AG04450 (cell line): ENCODE data around the gene FRMD4B. TPM values are rescaled to one million over a fixed set of nuclear protein-coding genes. Genes with fewer than 3 reads are reported as not detected.
"Not testable (repeated sequence)": the region's sequence is repeated elsewhere in the genome, so short reads cannot be mapped to it uniquely, and the experiment has no call there.

Source experiments
- CTCF ChIA-PET: fragments of 300-600, 350-600 bp; formaldehyde crosslinking; extraction: SDS; loops from one replicate; lab custom pipeline; 2022; ENCODE audit warnings: antibody characterized with exemption, inconsistent platforms; lab: Charles Lee
- POLR2A ChIA-PET: fragments of 350-600 bp; formaldehyde crosslinking; extraction: SDS; loops from one replicate; lab custom pipeline; 2021; ENCODE audit warnings: antibody characterized with exemption, inconsistent platforms; lab: Yijun Ruan, JAX
- DNase-seq: peaks from one replicate; pipeline ENCODE4 v3.0.0-alpha.2; 2011; ENCODE audit warnings: low read depth, low spot score
- H3K27ac ChIP-seq: one replicate; pipeline ENCODE4 v1.5.1; 2012; ENCODE audit warnings: low read depth, low read length, control low read depth
- H3K27me3 ChIP-seq: one replicate; pipeline ENCODE4 v1.6.0; 2012; ENCODE audit warnings: low read length; ENCODE audit not compliant: control insufficient read depth, insufficient read depth
- H3K4me3 ChIP-seq: 2 replicates; pipeline ENCODE4 v1.5.1; 2011; ENCODE audit warnings: mild to moderate bottlenecking, low read depth, low read length, control low read depth
- H3K9me3 ChIP-seq: 2 replicates; pipeline ENCODE4 v1.5.1; 2012; ENCODE audit warnings: low read length; ENCODE audit not compliant: control insufficient read depth, insufficient read depth
- polyA plus RNA-seq: library from polyadenylated mRNA; depleted of rRNA; stranded (reverse); fragments of >200 nt; gene quantifications from 2 replicates; pipeline ENCODE4 v1.2.3, GENCODE V29; 2011
- TF ChIP-seq, protein P1 (sequence below): IDR thresholded peaks from 2 replicates; pipeline ENCODE4 v1.5.1; 2011; ENCODE audit warnings: low read depth, low read length, control low read depth, inconsistent platforms

Gene FRMD4B
- polyA plus RNA-seq, 1 experiment, result 0.09 TPM

GRCh38 chr3:69290006-69290405 lies 95.9 kb downstream of the FRMD4B start:
- TF ChIP-seq, protein P1, sequence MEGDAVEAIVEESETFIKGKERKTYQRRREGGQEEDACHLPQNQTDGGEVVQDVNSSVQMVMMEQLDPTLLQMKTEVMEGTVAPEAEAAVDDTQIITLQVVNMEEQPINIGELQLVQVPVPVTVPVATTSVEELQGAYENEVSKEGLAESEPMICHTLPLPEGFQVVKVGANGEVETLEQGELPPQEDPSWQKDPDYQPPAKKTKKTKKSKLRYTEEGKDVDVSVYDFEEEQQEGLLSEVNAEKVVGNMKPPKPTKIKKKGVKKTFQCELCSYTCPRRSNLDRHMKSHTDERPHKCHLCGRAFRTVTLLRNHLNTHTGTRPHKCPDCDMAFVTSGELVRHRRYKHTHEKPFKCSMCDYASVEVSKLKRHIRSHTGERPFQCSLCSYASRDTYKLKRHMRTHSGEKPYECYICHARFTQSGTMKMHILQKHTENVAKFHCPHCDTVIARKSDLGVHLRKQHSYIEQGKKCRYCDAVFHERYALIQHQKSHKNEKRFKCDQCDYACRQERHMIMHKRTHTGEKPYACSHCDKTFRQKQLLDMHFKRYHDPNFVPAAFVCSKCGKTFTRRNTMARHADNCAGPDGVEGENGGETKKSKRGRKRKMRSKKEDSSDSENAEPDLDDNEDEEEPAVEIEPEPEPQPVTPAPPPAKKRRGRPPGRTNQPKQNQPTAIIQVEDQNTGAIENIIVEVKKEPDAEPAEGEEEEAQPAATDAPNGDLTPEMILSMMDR, result no peak
- Histone ChIP-seq H3K27me3 (peaks cover 5% of the 10 kb centered on the region), H3K9me3 (no peaks in the 10 kb centered on the region), H3K4me3 (no peak overlapping the region), H3K27ac (no peak overlapping the region)
- DNase-seq, result no peak
- ChIA-PET POLR2A (no interaction called here), CTCF (interaction anchor here (1.8 to 2.9 kb wide), 2 partner anchors 16 to 128 kb away, joined by 7 to 19 read pairs; no protein-coding TSS in a partner anchor)

DNA sequence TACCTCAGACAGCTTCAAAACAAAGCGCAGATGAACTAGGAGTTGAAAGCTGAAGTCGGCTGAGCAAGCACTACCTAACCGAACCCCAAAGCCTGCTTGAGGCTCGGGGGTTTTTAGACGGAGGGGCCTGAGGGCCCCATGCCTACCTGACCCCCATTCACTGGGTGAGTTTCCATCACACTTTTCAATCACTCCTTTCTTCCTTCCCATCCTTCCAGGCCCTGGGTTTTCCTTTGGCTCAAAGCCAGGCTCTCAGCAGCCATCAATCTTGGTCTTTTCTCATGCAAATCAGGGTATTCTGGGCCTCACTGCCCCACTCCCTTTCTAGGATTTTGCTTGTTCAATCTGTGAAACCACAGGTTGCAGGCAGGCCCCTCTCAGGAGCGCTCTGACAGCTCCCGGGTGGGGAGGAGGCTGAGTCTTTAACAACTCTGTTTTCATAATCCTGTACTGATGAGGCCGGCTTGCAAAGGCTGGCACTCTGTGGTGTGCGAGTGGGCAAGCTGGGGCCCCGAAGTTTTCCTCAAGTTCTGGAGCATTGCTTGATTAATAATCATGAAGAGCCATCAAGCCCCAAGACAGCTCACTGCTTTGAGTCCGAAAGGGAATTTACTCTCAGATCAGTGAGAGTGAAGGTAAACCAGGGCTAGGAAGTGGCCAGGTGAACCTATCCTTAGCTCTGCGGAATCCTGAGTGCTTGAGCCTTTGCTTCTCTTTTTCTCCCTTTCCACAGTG lies 97.6 kb downstream of the FRMD4B start:
- H3K4me3 ChIP-seq, result no peak overlapping the region
- peaks cover 5% of the 10 kb centered on the region for H3K27me3 ChIP-seq
- H3K27ac ChIP-seq, result no peak overlapping the region
- TF ChIP-seq, protein P1, result no peak
- H3K9me3 ChIP-seq, result no peaks in the 10 kb centered on the region
- DNase-seq, result no peak
- POLR2A ChIA-PET, result no interaction called here
- CTCF ChIA-PET, result interaction anchor here (1.0 to 1.1 kb wide), 2 partner anchors 18 to 56 kb away, joined by 3 to 5 read pairs; no protein-coding TSS in a partner anchor

DNA sequence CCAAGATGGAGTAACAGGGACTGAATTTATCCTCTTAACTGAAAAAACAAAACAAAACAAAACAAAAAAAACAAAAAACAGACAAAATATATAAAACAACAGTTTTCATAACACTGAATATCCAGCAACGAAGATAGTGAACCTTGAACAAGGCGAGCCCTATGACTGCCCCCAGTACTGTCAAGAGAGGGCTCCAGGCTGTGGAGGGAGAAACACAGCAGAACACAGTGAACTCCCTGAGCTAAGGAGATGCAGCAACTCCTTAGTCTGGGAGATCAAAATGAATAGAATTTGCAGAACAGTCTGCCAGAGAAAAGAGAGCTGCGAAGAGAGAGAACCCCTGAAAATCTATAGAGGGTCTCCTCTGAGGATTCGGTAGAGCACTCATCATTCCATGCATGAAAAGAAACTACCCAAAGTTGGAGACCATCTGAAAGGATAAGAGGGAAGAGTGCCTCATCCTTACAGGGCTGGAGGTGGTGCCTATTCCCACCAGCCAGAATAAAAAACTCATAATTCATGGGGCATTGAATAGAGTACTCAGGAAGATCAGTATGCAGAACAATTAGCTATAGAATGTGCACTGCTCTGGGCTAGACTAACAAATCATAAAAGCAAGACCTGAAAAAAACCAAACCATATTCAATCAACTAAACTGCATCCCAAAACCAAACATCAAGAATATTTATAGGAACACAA lies 101.8 kb downstream of the FRMD4B start:
- CTCF ChIA-PET, result interaction anchor here (0.9 kb wide), 1 partner anchor 11 kb away, joined by 4 read pairs; no protein-coding TSS in a partner anchor
- TF ChIP-seq, protein P1, result no peak
- peaks cover 2% of the 10 kb centered on the region for H3K27me3 ChIP-seq
- POLR2A ChIA-PET, result no interaction called here
- H3K27ac ChIP-seq, result no peak overlapping the region
- no peaks in the 10 kb centered on the region for H3K9me3 ChIP-seq
- H3K4me3 ChIP-seq, result no peak overlapping the region
- no peak for DNase-seq

GRCh38 chr3:69283496-69283895 lies 102.4 kb downstream of the FRMD4B start:
- Histone ChIP-seq H3K4me3 (no peak overlapping the region), H3K9me3 (no peaks in the 10 kb centered on the region), H3K27me3 (peaks cover 1% of the 10 kb centered on the region), H3K27ac (no peak overlapping the region)
- CTCF ChIA-PET, result interaction anchor here (0.9 to 1.8 kb wide), 2 partner anchors 11 to 122 kb away, joined by 4 to 5 read pairs; no protein-coding TSS in a partner anchor
- no peak for DNase-seq
- POLR2A ChIA-PET, result no interaction called here
- TF ChIP-seq, protein P1, result no peak

GRCh38 chr3:69282181-69282580 lies 103.7 kb downstream of the FRMD4B start:
- Histone ChIP-seq H3K27ac (no peak overlapping the region), H3K9me3 (no peaks in the 10 kb centered on the region), H3K27me3 (no peaks in the 10 kb centered on the region), H3K4me3 (no peak overlapping the region)
- CTCF ChIA-PET, result interaction anchor here (1.2 to 1.8 kb wide), 2 partner anchors 24 to 121 kb away, joined by 4 to 5 read pairs; no protein-coding TSS in a partner anchor
- POLR2A ChIA-PET, result no interaction called here
- no peak for DNase-seq
- TF ChIP-seq, protein P1, result no peak

DNA sequence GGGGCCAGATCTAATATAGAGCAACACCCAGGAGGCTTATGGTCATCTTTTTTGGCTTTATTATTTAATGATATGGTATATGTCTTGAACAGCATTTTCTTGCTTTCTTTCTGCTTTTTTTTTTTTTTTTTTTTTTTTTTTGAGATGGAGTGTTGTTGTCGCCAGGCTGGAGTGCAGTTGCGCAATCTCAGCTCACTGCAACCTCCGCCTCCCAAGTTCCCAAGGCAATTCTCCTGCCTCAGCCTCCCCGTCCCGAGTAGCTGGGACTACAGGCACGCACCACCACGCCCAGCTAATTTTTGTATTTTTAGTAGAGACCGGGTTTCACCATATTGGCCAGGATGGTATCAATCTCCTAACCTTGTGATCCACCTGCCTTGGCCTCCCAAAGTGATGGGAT lies 108.5 kb downstream of the FRMD4B start:
- POLR2A ChIA-PET, CTCF ChIA-PET: not testable (repeated sequence)

More for the DNA sequence above, 108.5 kb downstream of the FRMD4B start:
- not testable (repeated sequence) for H3K27ac ChIP-seq, H3K9me3 ChIP-seq, DNase-seq, H3K4me3 ChIP-seq, H3K27me3 ChIP-seq
